ENCODE results near the gene PTPRQ.
"Not testable (repeated sequence)": the region's sequence is repeated elsewhere in the genome, so short reads cannot be mapped to it uniquely, and the experiment has no call there.

The PTPRQ gene

DNA sequence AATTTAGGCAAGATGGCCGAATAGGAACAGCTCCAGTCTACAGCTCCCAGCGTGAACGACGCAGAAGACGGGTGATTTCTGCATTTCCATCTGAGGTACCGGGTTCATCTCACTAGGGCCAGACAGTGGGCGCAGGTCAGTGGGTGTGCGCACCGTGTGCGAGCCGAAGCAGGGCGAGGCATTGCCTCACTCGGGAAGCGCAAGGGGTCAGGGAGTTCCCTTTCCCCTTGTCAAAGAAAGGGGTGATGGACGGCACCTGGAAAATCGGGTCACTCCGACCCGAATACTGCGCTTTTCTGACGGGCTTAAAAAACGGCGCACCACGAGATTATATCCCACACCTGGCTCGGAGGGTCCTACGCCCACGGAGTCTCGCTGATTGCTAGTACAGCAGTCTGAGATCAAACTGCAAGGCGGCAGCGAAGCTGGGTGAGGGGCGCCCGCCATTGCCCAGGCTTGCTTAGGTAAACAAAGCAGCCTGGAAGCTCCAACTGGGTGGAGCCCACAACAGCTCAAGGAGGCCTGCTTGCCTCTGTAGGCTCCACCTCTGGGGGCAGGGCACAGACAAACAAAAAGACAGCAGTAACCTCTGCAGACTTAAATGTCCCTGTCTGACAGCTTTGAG is 33.6 kb downstream of the PTPRQ start:
- DNase-seq: not testable (repeated sequence)

- no peak for DNase-seq
Observed at GRCh38 chr12:80484746-80485145, 40.7 kb downstream of the PTPRQ start.

DNA sequence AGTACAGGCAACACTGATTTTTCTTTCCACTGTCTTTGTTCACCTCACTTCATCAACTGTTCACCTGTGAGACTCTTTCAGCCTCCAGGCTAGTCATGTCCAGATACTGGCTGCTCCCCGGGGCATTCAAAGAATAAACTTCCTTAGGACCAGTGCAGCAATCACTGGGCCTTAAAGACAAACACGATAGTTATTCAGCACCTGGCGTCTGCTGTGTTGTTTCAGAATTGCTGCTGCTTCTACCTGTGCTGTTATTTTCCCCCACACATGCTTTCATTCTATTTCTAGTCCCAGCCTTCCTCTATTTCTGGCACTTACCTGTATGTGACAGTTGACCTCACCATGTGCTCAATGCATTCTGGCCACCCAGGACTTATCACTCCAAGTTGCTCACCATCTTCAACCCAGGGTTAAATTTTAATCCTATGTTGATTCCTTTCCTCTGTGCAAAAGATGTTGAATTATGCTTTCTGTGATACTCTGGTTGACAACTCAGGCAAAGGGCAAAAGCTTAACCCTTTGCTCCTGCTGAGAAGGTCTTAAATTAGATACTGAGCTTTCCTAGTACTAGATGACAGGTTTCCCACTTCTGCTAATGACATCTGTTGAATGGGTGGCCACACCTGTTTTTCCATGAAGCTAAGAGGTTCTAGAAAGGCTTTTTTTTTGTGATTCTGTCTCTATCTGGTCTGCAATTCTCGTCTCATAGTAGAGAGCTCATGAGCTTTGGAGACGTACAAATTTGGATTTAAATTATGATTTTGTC is 41.4 kb downstream of the PTPRQ start:
- no peak for DNase-seq

GRCh38 chr12:80490329-80490728 is 46.3 kb downstream of the PTPRQ start:
- DNase-seq: no peak

GRCh38 chr12:80491166-80491565 is 47.1 kb downstream of the PTPRQ start:
- DNase-seq: no peak

GRCh38 chr12:80493466-80493865 is 49.4 kb downstream of the PTPRQ start:
- no peak for DNase-seq

GRCh38 chr12:80494836-80495235 is 50.8 kb downstream of the PTPRQ start:
- no peak for DNase-seq

GRCh38 chr12:80498059-80498728 is 54.2 kb downstream of the PTPRQ start:
- DNase-seq: no peak

- no peak for DNase-seq
Observed at GRCh38 chr12:80504389-80505163, 60.5 kb downstream of the PTPRQ start.

GRCh38 chr12:80509781-80510556 is 65.9 kb downstream of the PTPRQ start:
- no peak for DNase-seq

DNA sequence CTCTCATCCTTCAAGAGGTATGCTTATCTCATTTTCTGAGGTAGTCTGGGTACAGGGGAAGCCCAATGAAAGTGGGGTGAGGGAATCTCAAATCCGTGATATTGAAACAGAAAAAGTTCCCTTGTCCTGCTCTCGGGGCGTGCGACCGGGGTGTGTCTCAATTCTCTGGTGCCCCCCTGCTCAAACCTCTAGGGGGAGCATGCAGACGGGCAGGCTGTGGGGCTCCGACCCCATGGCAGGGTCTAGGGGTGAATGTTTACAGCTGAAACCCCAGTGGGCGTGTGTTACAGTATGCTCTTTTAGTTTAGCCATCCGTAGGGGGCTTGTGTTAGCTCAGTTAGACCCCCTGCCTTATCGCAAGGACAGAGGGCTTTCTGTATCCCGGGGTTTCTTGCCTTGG is 68.7 kb downstream of the PTPRQ start:
- no peak for DNase-seq

DNA sequence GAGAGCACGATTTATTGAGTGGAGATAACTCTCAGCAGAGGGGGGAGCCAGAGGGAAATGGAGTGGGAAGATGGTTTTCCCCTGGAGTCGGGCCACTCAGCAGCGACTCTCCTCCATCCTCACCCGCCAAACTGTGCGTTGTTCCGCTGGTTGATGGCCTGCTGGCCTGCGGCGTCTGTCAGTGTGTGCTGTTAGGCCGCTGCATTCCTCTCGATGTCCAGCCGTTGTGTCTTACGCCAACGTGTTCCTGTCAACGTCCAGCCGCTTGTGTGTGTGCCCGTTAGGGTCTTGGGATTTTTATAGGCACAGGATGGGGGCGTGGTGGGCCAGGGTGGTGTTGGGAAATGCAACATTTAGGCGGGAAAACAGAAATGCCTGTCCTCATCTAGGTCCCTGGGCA is 69.2 kb downstream of the PTPRQ start:
- DNase-seq: no peak

- no peak for DNase-seq
Observed at GRCh38 chr12:80517655-80518054, 73.6 kb downstream of the PTPRQ start.

GRCh38 chr12:80531646-80532045 is 87.6 kb downstream of the PTPRQ start:
- no peak for DNase-seq

GRCh38 chr12:80539029-80539428 is 95.0 kb downstream of the PTPRQ start:
- DNase-seq: no peak

- no peak for DNase-seq
Observed at GRCh38 chr12:80549298-80549697, 105.3 kb downstream of the PTPRQ start.

GRCh38 chr12:80551897-80552296 is 107.9 kb downstream of the PTPRQ start:
- no peak for DNase-seq

- no peak for DNase-seq
Observed at GRCh38 chr12:80553316-80553715, 109.3 kb downstream of the PTPRQ start.

- DNase-seq: no peak
Observed at GRCh38 chr12:80556566-80556965, 112.5 kb downstream of the PTPRQ start.

DNA sequence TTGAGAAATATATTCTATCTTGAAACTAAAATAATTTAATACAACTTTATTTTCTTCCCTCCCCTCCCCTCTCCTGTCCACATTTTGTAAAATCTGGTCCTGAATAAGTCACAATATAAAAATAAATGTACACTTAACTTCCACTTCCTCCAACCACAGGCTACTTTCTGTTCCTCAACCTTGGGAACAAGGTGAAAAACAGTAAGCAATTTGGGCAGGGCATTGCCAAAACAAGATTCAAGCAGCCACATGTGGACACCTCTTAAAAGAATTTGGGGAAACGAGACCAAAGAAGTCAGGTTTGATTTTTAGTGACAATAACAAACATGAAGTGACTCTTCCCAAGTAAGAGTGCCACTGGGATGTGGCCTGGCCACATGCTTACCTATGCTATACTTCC is 115.7 kb downstream of the PTPRQ start:
- DNase-seq: no peak

- no peak for DNase-seq
Observed at GRCh38 chr12:80565271-80565670, 121.2 kb downstream of the PTPRQ start.

DNA sequence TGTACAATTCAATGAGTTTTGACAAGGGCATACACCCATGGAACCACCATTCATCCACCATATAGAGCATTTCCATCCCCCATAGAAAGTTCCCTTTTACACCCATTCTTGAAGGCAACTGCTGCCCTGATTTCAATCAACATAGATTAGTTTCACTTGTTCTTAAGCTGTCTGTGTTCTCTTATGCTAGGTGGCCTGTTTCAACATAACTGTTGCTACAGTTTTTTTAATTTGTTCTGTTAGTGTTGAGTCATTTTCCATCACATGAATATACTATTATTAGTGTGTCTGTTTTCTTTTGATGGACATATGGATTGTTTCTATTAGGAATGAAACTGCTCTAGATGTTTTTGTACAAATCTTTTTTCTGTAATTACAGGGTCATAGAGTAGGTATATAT is 123.4 kb downstream of the PTPRQ start:
- DNase-seq: no peak

Measured in activated T-cell treated with anti-CD3 and anti-CD28 coated beads, Interleukin-2, amount 50 U/mL, for 48 hours (primary cell).